Uterus (tissue), 4 donors: ENCODE results near the gene TIMM10B. TPM values are rescaled to one million over a fixed set of nuclear protein-coding genes. Genes with fewer than 3 reads are reported as not detected.

ENCODE experiments used
- DNase-seq, 2 donors: peaks; one replicate each; pipeline ENCODE4 v3.0.0-alpha.2; 2019 to 2020
- H3K27ac ChIP-seq, 2 donors: fragments of 200-600 bp; sonication (generic); 1 replicate in 1 of 2; 2 replicates in 1 of 2; pipeline ENCODE4 v1.5.1; 2016 to 2018
- H3K27me3 ChIP-seq, 2 donors: fragments of 200-600 bp; sonication (generic); one replicate each; pipeline ENCODE4 v1.5.1; 2018 to 2019; ENCODE audit warnings: control low read depth in 1 of 2
- H3K36me3 ChIP-seq, 2 donors: fragments of 200-600 bp; sonication (generic); one replicate each; pipeline ENCODE4 v1.5.1; 2019; ENCODE audit warnings: control low read depth in 1 of 2
- H3K4me1 ChIP-seq, 2 donors: fragments of 200-600 bp; sonication (generic); one replicate each; pipeline ENCODE4 v1.5.1; 2018 to 2019; ENCODE audit warnings: control low read depth in 1 of 2
- H3K4me3 ChIP-seq, 2 donors: fragments of 200-600 bp; sonication (generic); 1 replicate in 1 of 2; 2 replicates in 1 of 2; pipeline ENCODE4 v1.5.1; 2018 to 2019; ENCODE audit warnings: mild to moderate bottlenecking in 1 of 2
- H3K9me3 ChIP-seq, 2 donors: fragments of 200-600 bp; sonication (generic); one replicate each; pipeline ENCODE4 v1.5.1; 2019; ENCODE audit warnings: control low read depth in 1 of 2
- CTCF ChIP-seq, 4 experiments: fragments of 200-600 bp in 2 of 4; fragments of 450-650 bp in 2 of 4; sonication (generic) in 2 of 4; IDR thresholded peaks; one replicate each; pipeline ENCODE4 v1.5.1; 2016 to 2019; ENCODE audit warnings: antibody characterized with exemption in 4 of 4, mild to moderate bottlenecking in 2 of 4, moderate library complexity in 1 of 4
- POLR2A ChIP-seq, 2 donors: fragments of 450-650 bp; IDR thresholded peaks; one replicate each; pipeline ENCODE4 v1.6.1; 2016; ENCODE audit warnings: antibody characterized with exemption in 2 of 2, mild to moderate bottlenecking in 1 of 2, moderate library complexity in 1 of 2
- intact Hi-C: fragments of 100-400 bp; cut with DNase I; formaldehyde crosslinking; loops from one replicate; pipeline ENCODE4 v1.15.1; 2023; ENCODE audit warnings: low total_unique reads
- total RNA-seq, 4 donors: library from RNA; depleted of rRNA in 3 of 4; stranded (reverse); fragments of >200 nt in 3 of 4; gene quantifications; one replicate each; pipeline versions ENCODE4 v1.1.0 to v1.2.4, GENCODE V29; 2014 to 2023
- donor health status: DM: yes; HTN: yes; CAD: no.

Gene TIMM10B
- total RNA-seq, 4 donors from 2014 or later, result 7.9 to 40.7 (median 28.4) TPM

- no peak for DNase-seq
- Histone ChIP-seq H3K4me1 (no peaks in the 10 kb centered on the region), H3K4me3 (no peak overlapping the region), H3K36me3 (no peaks in the 10 kb centered on the region), H3K9me3 (no peaks in the 10 kb centered on the region), H3K27me3 (no peaks in the 10 kb centered on the region), H3K27ac (no peak overlapping the region)
- intact Hi-C loops, result no loop called here
- no peak for TF ChIP-seq POLR2A (IDR thresholded peaks at IDR 0.05)
- no peak for TF ChIP-seq CTCF (IDR thresholded peaks at IDR 0.05)
Measured at GRCh38 chr11:6452219-6452618, 29.1 kb upstream of the TIMM10B start.

- intact Hi-C loops, result no loop called here
- Histone ChIP-seq H3K27ac (no peak overlapping the region), H3K4me1 (no peaks in the 10 kb centered on the region), H3K4me3 (no peak overlapping the region), H3K9me3 (no peaks in the 10 kb centered on the region), H3K27me3 (no peaks in the 10 kb centered on the region), H3K36me3 (no peaks in the 10 kb centered on the region)
- TF ChIP-seq POLR2A (IDR thresholded peaks at IDR 0.05), result no peak
- TF ChIP-seq CTCF (IDR thresholded peaks at IDR 0.05), result no peak
- no peak for DNase-seq
Measured at GRCh38 chr11:6453152-6453551, 28.1 kb upstream of the TIMM10B start.

- TF ChIP-seq POLR2A (IDR thresholded peaks at IDR 0.05), result no peak
- Histone ChIP-seq H3K9me3 (no peaks in the 10 kb centered on the region), H3K4me1 (no peaks in the 10 kb centered on the region), H3K27me3 (no peaks in the 10 kb centered on the region), H3K36me3 (no peaks in the 10 kb centered on the region), H3K4me3 (no peak overlapping the region), H3K27ac (no peak overlapping the region)
- DNase-seq, result no peak
- intact Hi-C loops, result no loop called here
Measured at GRCh38 chr11:6455070-6455469, 26.2 kb upstream of the TIMM10B start.

- Histone ChIP-seq H3K4me1 (no peaks in the 10 kb centered on the region), H3K4me3 (no peak overlapping the region), H3K27ac (no peak overlapping the region), H3K36me3 (no peaks in the 10 kb centered on the region), H3K9me3 (no peaks in the 10 kb centered on the region), H3K27me3 (no peaks in the 10 kb centered on the region)
- DNase-seq, result no peak
- no peak for TF ChIP-seq CTCF (IDR thresholded peaks at IDR 0.05)
- TF ChIP-seq POLR2A (IDR thresholded peaks at IDR 0.05), result no peak
- intact Hi-C loops, result no loop called here
Measured at GRCh38 chr11:6456361-6457073, 24.8 kb upstream of the TIMM10B start.

GRCh38 chr11:6457581-6458320 lies 23.6 kb upstream of the TIMM10B start:
- Histone ChIP-seq H3K36me3 (no peaks in the 10 kb centered on the region), H3K4me3 (no peak overlapping the region), H3K4me1 (no peaks in the 10 kb centered on the region), H3K27me3 (no peaks in the 10 kb centered on the region), H3K9me3 (no peaks in the 10 kb centered on the region), H3K27ac (no peak overlapping the region)
- no peak for TF ChIP-seq CTCF (IDR thresholded peaks at IDR 0.05)
- TF ChIP-seq POLR2A (IDR thresholded peaks at IDR 0.05), result no peak
- no peak for DNase-seq
- intact Hi-C loops, result no loop called here
